GM21786 (cell line): ENCODE data around the gene METTL24.
"Not testable (repeated sequence)": the region's sequence is repeated elsewhere in the genome, so short reads cannot be mapped to it uniquely, and the experiment has no call there.

Experiments used
- ATAC-seq: cut with Tn5 transposase; IDR thresholded peaks from one replicate; pipeline ENCODE4 v1.9.1; 2021; ENCODE audit not compliant: unreplicated experiment

Gene METTL24

DNA sequence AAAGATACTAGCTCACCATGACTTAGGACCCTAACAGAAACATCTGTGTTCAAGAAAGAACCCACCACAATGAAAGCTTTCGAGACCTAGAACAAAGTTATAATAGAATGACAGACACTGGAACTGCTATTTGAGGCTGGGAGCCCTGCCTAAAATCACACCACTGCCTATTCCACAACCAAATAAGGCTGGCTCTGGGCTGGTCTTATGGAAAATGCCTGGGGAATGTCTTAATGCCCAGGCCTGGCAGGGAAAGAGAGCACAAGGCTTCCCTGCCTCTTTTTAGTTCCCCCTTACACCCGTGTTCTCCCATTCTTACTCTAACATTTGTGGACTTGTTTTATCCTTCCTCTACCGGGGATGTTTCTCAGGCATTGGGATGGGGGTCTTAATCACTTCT lies 5.6 kb upstream of the METTL24 start:
- ATAC-seq = no peak

GRCh38 chr6:110360676-110361075 lies 2.5 kb upstream of the METTL24 start:
- ATAC-seq = no peak

DNA sequence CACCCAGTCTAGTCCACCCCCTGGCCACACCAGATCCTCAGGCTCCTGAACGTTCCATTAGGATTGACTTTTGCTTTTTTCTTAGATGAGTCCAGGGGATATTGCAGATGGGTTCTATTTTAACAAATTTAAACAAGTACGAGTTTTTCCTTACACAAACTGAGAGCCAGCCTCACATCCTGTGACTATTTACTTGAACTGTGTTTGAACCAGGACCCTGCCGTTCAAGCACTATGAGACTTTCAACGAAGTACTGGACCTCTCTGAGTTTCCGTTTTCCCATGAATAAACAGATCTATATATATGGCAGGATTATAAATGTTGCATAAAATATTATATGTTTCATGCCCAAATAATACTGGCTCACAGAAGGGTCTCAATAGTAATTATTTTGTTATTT lies 1.4 kb upstream of the METTL24 start:
- ATAC-seq = no peak

GRCh38 chr6:110358553-110359160 lies 508 bp upstream of the METTL24 start:
- no peak for ATAC-seq

DNA sequence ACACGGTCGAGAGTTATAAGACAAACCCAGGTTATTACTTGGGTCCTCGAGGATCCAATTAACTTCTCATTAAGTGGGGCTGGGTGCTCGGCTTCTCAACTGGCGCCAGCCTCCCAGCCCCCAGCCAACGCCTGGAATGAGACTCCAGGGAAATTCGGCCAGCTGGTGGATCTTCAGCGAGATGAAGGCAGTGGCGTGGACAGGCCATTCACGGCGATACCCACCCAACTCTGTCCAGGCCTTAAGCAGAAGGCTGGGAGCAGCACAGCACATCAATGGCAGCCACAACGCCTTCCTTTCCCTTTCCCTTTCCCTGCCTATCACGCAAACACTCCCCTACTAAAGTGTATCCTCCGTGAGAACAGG lies 868 bp downstream of the METTL24 start:
- no peak for ATAC-seq

- ATAC-seq = no peak
Observed at GRCh38 chr6:110356778-110357177, 1.4 kb downstream of the METTL24 start.

GRCh38 chr6:110355727-110356126 lies 2.4 kb downstream of the METTL24 start:
- ATAC-seq = no peak

DNA sequence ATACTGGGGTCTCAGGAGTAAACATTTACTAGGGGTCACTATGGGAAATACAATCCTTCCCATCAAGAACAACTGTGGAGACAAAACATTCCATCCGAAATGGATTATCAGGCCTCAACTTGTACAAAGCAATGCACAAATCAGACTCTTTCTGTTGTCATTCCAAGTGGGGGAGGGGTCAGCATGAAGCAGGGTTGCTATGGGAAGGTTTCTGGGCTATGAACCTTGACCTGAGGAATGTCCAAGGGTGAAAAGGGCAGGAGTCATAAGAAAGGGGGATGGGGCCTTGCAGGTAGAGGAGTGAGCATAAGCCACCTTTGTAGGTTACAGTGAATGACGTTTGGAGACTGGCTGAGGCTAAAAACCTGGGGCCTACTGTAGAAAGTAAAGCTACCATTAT lies 3.1 kb downstream of the METTL24 start:
- no peak for ATAC-seq

DNA sequence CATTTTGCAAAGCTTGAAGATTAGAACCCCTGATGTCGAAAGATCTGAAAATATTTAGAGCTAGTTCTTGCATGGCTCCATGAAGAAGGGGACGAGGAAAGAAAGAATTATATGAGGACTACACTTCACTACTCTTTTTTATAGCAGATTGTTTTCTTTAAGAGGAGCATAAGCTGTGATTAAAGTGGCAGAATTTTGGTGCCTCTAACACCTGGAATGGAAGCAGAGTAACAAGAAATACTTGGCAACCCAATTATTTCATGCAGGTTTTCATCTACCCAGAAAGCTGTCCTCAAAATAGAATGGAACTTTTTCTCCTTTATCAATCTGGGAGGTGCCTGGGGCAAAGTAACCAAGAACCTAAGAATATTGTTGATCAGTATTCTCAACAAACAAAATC lies 4.0 kb downstream of the METTL24 start:
- ATAC-seq = no peak

GRCh38 chr6:110353457-110354001 lies 4.6 kb downstream of the METTL24 start:
- ATAC-seq = no peak

- ATAC-seq = no peak
Observed at GRCh38 chr6:110352563-110353262, 5.4 kb downstream of the METTL24 start.

DNA sequence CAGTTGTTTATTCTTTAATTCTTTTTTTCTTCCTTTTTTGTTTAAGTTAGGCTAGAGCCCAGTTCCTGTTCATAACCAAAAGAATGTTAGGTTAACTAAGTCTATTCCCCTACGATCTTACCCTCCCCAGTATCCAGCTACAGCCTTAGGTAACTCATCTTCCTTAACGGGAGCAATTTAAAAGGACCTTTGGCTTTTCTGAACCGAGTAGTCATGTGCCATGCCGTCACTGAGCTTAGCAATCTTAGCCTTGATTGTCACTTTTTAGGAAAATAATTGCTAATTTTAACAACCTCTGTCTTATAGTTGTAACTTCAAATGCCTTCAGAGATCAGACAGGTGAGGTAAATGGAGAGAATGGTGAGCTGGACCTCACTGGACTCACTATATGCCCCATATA lies 6.2 kb downstream of the METTL24 start:
- ATAC-seq = no peak

GRCh38 chr6:110351546-110351945 lies 6.6 kb downstream of the METTL24 start:
- ATAC-seq = no peak

DNA sequence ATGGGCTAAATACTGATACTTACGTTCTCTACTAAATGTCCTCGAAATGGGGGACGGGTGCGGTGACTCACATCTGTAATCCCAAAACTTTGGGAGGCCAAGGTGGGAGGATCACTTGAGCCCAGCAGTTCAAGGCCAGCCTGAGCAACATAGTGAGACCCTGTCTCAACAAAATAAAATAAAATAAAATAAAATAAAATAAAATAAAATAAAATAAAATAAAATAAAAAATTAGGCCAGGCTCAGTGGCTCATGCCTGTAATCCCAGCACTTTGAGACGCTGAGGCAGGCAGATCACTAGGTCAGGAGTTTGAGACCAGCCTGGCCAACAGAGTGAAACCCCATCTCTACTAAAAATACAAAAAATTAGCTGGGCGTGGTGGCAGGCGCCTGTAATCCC lies 7.6 kb downstream of the METTL24 start:
- not testable (repeated sequence) for ATAC-seq

- no peak for ATAC-seq
Observed at GRCh38 chr6:110348961-110349690, 9.0 kb downstream of the METTL24 start.

DNA sequence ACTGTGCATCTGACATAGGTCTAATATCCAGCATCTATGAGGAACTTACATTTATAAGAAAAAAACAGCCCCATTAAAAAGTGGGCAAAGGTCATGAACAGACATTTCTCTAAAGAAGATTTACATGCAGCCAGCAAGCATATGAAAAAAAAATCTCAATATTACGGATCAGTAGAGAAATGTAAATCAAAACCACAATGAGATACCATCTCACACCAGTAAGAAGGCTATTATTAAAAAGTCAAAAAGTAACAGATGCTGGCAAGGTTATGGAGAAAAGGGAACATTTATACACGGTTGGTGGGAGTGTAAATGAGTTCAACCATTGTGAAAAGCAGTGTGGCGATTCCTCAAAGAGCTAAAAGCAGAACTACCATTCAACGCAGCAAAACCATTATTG lies 13.1 kb downstream of the METTL24 start:
- no peak for ATAC-seq

- no peak for ATAC-seq
Observed at GRCh38 chr6:110342759-110343158, 15.4 kb downstream of the METTL24 start.

DNA sequence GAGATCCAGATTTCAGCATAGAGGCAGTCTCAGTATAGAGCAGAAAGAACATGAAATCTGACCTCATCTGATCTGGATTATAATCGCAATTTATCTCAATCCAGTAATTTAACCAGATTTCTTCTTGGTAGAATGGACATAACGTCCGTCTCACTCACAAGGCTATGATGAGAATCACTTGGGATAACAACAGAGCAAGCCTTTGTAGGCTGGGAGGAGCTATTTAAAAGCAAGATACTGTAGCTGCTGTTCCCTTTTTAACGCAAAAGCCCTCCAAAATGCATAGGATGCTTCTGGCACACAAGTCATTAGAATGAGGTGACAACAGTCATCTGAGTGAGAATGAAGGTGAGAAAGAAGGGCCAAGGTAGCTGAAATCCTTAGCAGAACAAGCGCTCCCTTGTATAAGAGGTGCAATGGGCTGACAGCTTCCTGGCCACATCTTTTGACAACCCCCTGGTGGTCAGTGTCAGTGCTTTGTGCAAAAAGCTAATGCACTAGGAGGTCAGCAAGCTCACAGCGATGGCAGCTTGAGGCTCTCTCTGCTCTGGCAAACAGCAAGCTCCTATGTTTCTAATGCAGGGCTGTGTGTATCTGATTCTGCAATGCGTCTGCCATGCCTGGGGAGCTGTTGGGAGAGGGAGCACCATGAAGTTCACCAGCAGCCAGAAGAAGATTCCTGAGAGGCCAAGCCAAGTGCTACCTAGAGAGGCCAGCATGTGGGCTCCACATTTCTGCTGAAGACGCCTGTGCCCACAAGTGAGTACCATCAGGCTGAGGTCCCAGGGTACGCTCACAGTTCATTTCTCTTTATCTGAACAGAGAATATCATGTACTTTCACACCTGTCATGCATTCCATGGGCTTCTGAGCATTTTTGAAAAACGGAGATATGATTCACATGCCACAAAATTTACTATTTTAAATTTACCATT lies 16.2 kb downstream of the METTL24 start:
- no peak for ATAC-seq

- ATAC-seq = no peak
Observed at GRCh38 chr6:110341067-110341466, 17.1 kb downstream of the METTL24 start.

GRCh38 chr6:110340392-110340965 lies 17.7 kb downstream of the METTL24 start:
- no peak for ATAC-seq
